HAP-1 (cell line): ENCODE measurements around the gene DNAJC7.

Experiments
- DNase-seq, 2 experiments: peaks; one replicate each; pipeline ENCODE4 v3.0.0-alpha.2; 2016 to 2020; ENCODE audit warnings: low spot score in 2 of 2
- H3K27me3 ChIP-seq: fragments of 250-450 bp; sonication (Bioruptor Pico); 2 replicates; pipeline ENCODE4 v1.5.1; 2020; ENCODE audit warnings: low read depth, mild to moderate bottlenecking, moderate library complexity
- H3K36me3 ChIP-seq: fragments of 250-450 bp; sonication (Bioruptor Pico); replicated peaks from 2 replicates; pipeline ENCODE4 v1.5.1; 2020; ENCODE audit warnings: mild to moderate bottlenecking
- H3K4me1 ChIP-seq: fragments of 250-450 bp; sonication (Bioruptor Pico); 2 replicates; pipeline ENCODE4 v1.5.1; 2020; ENCODE audit warnings: mild to moderate bottlenecking
- H3K4me3 ChIP-seq: fragments of 250-450 bp; sonication (Bioruptor Pico); 2 replicates; pipeline ENCODE4 v1.5.1; 2020; ENCODE audit warnings: mild to moderate bottlenecking, moderate library complexity
- H3K9me3 ChIP-seq: fragments of 250-450 bp; sonication (Bioruptor Pico); 2 replicates; pipeline ENCODE4 v1.5.1; 2020; ENCODE audit warnings: mild to moderate bottlenecking, moderate library complexity
- in situ Hi-C: fragments of 300-500 bp; cut with MboI; formaldehyde crosslinking; loops from 3 replicates; pipeline ENCODE4 v1.14.3; 2020; ENCODE audit warnings: low sequenced_read_pairs, inconsistent platforms, mixed read lengths

Gene DNAJC7

DNA sequence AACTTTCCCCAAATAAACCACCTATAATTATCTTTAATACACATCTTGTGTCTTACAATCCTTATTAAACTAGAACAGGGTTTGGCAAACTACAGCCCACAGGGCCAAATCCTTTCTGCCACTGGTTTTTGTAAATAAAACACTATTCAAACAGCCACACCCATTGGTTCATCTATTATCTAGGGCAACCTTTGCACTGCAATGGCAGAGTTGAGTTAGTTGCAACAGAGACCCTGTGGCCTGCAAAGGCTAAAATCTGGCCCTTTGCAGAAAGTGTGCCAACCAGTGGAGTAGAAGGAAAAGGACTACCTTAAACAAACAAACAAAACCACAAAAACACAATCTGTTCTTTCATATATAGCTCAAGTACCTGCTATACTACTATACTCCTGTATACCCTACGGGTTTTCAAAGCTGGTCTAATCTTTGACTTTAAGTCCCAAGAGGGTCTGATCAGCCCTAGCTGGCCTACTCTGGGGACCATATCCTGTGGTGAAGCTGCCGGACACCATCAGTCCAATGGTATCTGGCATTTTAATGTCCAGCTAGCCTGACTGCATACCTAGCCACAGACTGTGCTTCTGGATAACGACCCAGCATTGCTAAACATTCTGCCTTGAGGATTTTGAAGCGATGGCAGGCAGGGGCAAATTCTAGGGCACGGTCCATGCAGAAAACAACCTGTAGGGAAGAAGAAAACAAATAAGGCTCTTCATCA, 27.4 kb downstream of the DNAJC7 start:
- H3K4me1 ChIP-seq, result no peaks in the 10 kb centered on the region
- DNase-seq, result no peak
- H3K27me3 ChIP-seq, result no peaks in the 10 kb centered on the region
- no peaks in the 10 kb centered on the region for H3K9me3 ChIP-seq
- no peak overlapping the region for H3K4me3 ChIP-seq
- in situ Hi-C loops, result no loop called here
- H3K36me3 ChIP-seq, result peaks cover 82% of the 10 kb centered on the region

DNA sequence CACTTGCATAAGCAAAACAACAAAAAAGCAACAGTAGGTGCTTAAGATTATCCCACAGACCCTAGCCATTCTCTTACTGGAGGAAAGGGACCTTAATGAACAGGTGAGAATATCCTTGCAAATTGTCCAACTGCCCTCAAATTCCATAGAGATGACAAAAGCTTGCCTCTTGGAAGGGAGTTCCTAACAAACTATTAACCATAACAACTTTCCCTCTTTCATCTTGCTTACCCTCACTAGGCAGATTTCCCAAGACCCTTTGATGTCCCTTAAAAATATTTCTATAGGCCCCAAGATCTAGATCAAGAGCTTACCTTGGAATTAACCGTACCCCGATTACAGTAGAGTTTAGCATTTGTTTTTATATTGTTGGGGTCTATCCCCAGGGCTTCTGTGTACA, 28.8 kb downstream of the DNAJC7 start:
- Histone ChIP-seq H3K4me1 (no peaks in the 10 kb centered on the region), H3K9me3 (no peaks in the 10 kb centered on the region), H3K36me3 (peaks cover 84% of the 10 kb centered on the region), H3K27me3 (no peaks in the 10 kb centered on the region), H3K4me3 (no peak overlapping the region)
- no peak for DNase-seq
- in situ Hi-C loops, result no loop called here

DNA sequence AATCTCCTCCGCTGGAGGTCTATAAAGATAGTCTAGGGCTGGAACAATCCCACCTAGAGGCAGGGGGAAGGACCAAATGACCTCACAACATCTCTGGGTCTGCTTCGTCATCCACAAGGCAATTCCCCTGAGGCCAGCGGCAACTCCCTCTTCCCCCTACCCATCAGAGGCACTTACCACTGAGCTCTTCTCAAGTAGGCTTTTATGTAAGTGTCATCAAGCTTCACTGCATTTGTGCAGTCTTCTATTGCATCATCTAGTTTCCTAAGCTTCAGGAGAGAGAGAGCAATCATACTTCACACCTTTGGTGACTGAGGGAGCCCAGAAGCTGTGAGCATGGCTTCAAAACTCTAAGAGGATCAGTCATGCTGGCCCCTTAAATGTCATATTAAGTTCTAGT, 29.6 kb downstream of the DNAJC7 start:
- no peaks in the 10 kb centered on the region for H3K4me1 ChIP-seq
- H3K27me3 ChIP-seq, result no peaks in the 10 kb centered on the region
- peaks cover 84% of the 10 kb centered on the region for H3K36me3 ChIP-seq
- H3K4me3 ChIP-seq, result no peak overlapping the region
- no peak for DNase-seq
- in situ Hi-C loops, result no loop called here
- no peaks in the 10 kb centered on the region for H3K9me3 ChIP-seq

DNA sequence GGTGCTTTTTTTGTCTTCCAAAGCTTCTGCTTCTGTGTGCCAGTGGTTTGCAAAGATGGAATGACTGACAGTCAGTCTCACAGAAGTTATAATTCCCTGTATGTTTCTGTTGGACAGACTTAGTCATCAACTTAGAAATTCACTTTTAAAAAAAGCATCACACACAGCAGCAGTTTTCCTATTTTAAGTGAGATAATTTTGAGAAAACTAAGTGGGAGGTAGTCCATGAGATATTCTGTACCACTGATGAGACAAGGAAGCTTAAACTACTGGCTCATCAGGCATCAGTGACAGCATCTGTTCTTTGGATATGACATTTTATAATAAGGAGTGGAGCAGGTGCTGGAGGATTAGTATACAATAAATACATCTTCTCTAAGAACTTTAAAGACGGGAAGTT, 30.6 kb downstream of the DNAJC7 start:
- no peak for DNase-seq
- no peak overlapping the region for H3K4me3 ChIP-seq
- in situ Hi-C loops, result no loop called here
- H3K27me3 ChIP-seq, result no peaks in the 10 kb centered on the region
- H3K9me3 ChIP-seq, result no peaks in the 10 kb centered on the region
- peaks cover 84% of the 10 kb centered on the region for H3K36me3 ChIP-seq
- H3K4me1 ChIP-seq, result no peaks in the 10 kb centered on the region

DNA sequence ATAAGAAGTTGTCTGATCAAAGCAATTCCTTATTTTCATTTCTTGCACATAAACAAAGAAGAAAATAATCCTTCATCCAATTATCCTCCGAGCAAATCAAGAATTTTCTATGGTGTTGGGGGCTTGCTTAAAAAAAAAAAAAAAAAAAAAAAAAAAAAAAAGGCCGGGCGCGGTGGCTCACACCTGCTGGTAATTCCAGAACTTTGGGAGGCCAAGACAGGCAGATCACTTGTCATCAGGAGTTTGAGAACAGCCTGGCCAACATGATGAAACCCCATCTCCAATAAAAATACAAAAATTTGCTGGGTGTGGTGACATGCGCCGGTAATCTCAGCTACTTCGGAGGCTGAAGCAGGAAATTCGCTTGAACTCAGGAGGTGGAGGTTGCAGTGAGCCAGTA, 31.3 kb downstream of the DNAJC7 start:
- DNase-seq, result no peak
- in situ Hi-C loops, result no loop called here
- Histone ChIP-seq H3K27me3 (no peaks in the 10 kb centered on the region), H3K4me3 (no peak overlapping the region), H3K36me3 (peaks cover 84% of the 10 kb centered on the region), H3K4me1 (no peaks in the 10 kb centered on the region), H3K9me3 (no peaks in the 10 kb centered on the region)

DNA sequence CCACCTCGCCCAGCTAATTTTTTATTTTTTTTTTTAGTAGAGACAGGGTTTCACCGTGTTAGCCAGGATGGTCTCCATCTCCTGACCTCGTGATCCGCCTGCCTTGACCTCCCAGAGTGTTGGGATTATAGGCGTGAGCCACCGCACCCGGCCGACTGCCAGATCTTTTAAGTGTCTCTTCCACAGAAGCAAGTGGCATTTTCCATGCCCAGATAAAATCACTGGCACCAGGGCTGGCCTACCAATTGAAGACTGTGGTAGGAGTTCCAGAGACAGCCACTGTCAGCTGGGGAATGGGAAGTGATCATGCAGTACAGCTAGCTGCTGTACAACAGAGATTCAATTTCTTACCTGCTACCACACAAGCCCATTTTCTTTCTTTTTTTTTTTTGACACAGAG, 32.8 kb downstream of the DNAJC7 start:
- Histone ChIP-seq H3K4me1 (no peaks in the 10 kb centered on the region), H3K9me3 (no peaks in the 10 kb centered on the region), H3K36me3 (peaks cover 81% of the 10 kb centered on the region), H3K27me3 (no peaks in the 10 kb centered on the region), H3K4me3 (no peak overlapping the region)
- no peak for DNase-seq
- in situ Hi-C loops, result no loop called here

DNA sequence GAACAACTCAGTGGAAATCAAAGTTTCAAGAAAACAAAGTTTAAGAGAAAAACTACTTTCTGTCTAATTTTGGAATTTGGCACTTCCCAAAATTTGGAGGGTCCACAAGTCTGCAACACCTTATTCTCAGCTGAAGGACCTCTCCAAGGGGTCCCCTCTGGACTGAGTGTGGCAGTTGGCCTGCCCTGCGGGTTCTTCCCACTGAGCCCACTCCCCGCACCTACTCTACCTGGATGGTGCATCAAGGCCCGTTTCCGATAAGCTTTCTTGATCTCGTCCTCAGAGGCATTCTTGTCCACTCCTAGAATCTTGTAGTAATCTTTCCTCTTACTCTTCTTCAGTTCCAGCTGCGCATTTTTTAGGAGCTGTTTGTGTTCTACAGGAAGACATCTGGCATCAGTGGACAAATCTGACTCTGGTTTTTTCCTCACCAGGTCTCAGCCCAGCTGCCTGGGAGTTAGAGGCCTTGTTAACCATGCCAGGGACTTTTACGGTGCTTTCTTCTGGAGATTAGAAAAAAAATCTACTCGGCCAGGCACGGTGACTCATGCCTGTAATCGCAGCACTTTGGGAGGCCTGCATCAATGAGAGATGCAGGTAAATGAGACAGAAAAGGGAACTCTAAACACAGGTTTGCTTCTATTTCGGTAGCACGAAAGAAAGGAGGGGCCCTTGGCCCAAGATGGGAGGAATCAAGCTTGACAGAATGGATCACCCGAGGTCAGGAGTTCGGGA, 35.0 kb downstream of the DNAJC7 start:
- peaks cover 82% of the 10 kb centered on the region for H3K36me3 ChIP-seq
- DNase-seq, result no peak
- in situ Hi-C loops, result no loop called here
- H3K9me3 ChIP-seq, result no peaks in the 10 kb centered on the region
- H3K4me1 ChIP-seq, result no peaks in the 10 kb centered on the region
- no peak overlapping the region for H3K4me3 ChIP-seq
- H3K27me3 ChIP-seq, result no peaks in the 10 kb centered on the region

DNA sequence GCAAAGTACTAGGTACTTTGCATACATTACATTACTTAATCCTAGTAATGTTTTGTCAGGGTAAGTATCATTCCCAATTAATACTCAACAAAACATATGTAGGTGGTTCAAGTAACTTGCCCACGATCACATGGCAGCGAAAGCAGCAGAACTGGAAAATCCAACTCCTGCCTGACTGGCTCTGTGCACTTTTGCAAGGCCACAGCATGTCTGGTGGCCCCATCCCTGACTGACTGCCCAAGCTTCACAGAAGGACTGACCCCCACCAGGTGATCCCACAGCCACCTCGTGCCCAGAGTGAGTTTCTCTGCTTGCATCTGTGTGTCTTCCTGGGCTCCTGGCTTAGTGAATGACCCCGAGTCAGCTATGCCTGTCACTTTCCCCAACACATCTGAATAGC, 39.2 kb downstream of the DNAJC7 start:
- H3K36me3 ChIP-seq, result peaks cover 90% of the 10 kb centered on the region
- no peak for DNase-seq
- no peaks in the 10 kb centered on the region for H3K9me3 ChIP-seq
- in situ Hi-C loops, result no loop called here
- no peak overlapping the region for H3K4me3 ChIP-seq
- H3K4me1 ChIP-seq, result no peaks in the 10 kb centered on the region
- no peaks in the 10 kb centered on the region for H3K27me3 ChIP-seq

DNA sequence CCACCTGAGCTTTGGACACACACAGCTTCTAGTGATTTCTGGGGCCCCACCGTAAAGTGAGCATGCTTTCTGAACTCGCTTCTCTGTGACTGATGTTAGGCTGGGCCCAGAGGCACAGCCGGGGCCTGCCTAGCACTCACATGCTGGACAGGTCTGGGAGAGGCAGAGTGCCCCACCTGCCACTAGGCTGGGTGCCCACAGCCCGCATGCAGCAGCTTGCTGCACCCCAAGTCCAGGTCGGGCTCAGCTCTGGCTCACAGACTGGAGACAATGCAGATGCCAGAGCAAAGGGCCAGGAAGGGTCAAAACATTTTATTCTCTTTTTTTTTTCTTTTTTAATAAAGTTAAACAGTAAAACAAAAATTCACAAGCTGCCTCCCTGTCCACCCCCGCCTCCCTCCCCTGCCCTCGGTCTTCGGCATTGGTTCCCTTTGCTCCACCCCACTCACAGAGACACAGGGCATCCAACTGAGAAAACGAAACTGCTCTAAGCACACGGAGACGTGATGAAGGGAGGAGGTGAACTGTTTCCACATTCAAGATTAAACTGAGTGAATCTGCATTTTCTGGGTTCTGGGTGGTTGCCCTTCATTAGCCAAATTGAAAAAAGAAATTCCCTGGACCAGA, 41.0 kb downstream of the DNAJC7 start:
- Histone ChIP-seq H3K4me3 (no peak overlapping the region), H3K9me3 (no peaks in the 10 kb centered on the region), H3K4me1 (no peaks in the 10 kb centered on the region), H3K27me3 (no peaks in the 10 kb centered on the region), H3K36me3 (peaks cover 91% of the 10 kb centered on the region)
- in situ Hi-C loops, result no loop called here
- DNase-seq, result no peak

DNA sequence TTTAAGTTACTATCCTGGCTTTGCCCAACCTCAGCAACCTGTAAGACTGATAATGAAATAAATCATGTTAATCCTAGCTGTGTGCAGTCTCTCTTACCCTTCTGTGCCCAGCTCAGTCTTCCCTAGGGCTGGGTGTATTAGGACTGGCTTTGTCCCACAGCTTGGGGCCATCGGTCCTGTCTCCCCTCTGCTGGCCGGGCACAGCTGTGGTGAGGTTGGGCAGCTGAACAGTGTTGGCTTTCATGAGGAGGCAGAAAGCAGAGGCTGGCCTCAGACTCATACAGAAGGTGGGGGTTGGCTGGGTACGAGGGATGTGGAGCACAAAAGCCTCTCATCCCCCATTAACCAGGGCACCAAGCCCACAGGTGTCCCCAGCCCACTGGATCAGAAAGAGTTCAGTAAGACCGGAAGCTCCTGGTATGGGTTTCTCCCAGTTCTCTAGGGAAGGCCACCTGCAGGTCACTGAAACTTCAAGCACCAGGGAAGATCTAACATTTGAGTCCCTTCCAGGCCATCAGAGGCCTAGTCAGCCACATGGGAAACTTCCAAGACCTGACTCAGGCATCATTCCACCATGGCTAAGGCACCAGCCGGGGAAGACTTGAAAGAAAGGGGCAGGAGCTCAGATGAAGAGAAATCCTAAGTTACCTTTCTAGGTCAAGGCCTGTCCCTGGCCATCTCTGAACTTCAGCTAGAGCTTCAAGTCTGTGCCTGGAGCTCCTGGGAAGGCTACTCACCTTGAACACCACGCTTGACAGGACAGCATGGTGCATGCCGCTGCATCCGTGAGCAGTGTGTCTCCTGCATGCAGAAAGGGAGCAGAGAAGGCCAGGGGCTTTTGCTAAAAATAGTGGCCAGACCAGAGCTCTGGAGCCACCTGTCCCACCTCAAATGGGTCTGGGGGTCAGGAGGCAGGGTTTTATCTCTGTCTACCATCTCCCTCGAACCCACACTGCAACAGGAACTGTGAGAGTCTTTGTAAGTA, 41.8 kb downstream of the DNAJC7 start:
- Histone ChIP-seq H3K36me3 (peaks cover 89% of the 10 kb centered on the region), H3K4me3 (no peak overlapping the region), H3K9me3 (no peaks in the 10 kb centered on the region), H3K4me1 (no peaks in the 10 kb centered on the region), H3K27me3 (no peaks in the 10 kb centered on the region)
- in situ Hi-C loops, result no loop called here
- DNase-seq, result no peak

DNA sequence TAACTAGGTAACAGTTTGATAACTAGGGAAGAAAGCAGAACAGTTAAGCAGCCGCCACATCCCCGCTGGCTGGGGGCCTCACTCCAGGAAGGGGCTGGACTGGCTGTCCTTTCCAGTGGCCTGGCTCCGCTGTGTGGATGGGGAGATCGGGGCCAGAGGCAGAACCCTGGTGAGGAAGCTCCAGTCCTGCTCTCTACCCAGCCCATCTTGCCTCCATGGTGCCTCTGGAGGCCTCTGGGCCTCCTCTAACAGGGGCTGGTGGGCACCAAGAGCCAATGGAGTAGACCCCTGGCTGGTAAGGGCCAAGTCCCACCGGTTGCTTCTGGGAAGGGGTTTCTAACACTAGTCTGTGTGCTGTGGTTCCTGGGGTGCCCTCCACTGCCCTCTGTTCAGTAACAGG, 42.6 kb downstream of the DNAJC7 start:
- no peaks in the 10 kb centered on the region for H3K27me3 ChIP-seq
- H3K4me1 ChIP-seq, result no peaks in the 10 kb centered on the region
- DNase-seq, result no peak
- H3K4me3 ChIP-seq, result no peak overlapping the region
- in situ Hi-C loops, result no loop called here
- peaks cover 90% of the 10 kb centered on the region for H3K36me3 ChIP-seq
- no peaks in the 10 kb centered on the region for H3K9me3 ChIP-seq

DNA sequence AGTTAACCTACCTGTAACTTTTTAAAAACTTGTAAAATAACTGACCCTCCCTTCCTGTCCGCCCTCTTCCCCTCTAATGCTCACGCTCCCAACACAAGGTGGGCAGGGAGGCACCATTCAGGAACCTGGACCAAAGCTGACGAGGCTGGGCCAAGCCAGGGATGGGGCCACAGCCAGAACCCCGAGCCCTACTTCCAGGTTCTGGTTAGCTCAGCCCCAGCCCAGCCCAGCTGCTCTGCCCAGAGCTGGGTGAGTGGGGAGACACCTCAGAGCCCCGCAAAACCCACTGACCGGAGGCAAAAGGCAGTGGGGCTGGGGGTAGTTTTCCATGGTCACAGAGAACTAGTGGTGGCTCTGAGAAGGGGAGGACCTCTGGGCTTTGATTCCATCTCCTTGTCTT, 43.2 kb downstream of the DNAJC7 start:
- no peak overlapping the region for H3K4me3 ChIP-seq
- peaks cover 92% of the 10 kb centered on the region for H3K36me3 ChIP-seq
- H3K27me3 ChIP-seq, result no peaks in the 10 kb centered on the region
- no peak for DNase-seq
- H3K4me1 ChIP-seq, result no peaks in the 10 kb centered on the region
- in situ Hi-C loops, result no loop called here
- H3K9me3 ChIP-seq, result no peaks in the 10 kb centered on the region

DNA sequence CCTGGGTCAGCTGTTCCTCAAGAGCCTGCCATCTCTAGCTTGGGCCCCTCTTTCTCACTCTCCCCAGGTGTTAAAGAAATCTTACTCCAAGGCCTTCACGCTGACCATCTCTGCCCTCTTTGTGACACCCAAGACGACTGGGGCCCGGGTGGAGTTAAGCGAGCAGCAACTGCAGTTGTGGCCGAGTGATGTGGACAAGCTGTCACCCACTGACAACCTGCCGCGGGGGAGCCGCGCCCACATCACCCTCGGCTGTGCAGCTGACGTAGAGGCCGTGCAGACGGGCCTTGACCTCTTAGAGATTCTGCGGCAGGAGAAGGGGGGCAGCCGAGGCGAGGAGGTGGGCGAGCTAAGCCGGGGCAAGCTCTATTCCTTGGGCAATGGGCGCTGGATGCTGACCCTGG, 43.8 kb downstream of the DNAJC7 start:
- no peaks in the 10 kb centered on the region for H3K4me1 ChIP-seq
- H3K36me3 ChIP-seq, result peaks cover 92% of the 10 kb centered on the region
- in situ Hi-C loops, result no loop called here
- no peaks in the 10 kb centered on the region for H3K9me3 ChIP-seq
- no peak for DNase-seq
- H3K27me3 ChIP-seq, result no peaks in the 10 kb centered on the region
- no peak overlapping the region for H3K4me3 ChIP-seq
